ENCODE results near the gene MASP1.

MASP1 gene

GRCh38 chr3:187227658-187228258 is 63.8 kb downstream of the MASP1 start:
- in situ Hi-C loops (cut with MboI; ENCODE audit: low sequenced_read_pairs, unreplicated experiment) = no loop called here
- TF ChIP-seq, protein P1, sequence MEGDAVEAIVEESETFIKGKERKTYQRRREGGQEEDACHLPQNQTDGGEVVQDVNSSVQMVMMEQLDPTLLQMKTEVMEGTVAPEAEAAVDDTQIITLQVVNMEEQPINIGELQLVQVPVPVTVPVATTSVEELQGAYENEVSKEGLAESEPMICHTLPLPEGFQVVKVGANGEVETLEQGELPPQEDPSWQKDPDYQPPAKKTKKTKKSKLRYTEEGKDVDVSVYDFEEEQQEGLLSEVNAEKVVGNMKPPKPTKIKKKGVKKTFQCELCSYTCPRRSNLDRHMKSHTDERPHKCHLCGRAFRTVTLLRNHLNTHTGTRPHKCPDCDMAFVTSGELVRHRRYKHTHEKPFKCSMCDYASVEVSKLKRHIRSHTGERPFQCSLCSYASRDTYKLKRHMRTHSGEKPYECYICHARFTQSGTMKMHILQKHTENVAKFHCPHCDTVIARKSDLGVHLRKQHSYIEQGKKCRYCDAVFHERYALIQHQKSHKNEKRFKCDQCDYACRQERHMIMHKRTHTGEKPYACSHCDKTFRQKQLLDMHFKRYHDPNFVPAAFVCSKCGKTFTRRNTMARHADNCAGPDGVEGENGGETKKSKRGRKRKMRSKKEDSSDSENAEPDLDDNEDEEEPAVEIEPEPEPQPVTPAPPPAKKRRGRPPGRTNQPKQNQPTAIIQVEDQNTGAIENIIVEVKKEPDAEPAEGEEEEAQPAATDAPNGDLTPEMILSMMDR (IDR thresholded peaks at IDR 0.05; ENCODE audit: borderline replicate concordance, control extremely low read depth, extremely low read depth, insufficient read depth, missing control alignments) = no peak
- no peak for DNase-seq (ENCODE audit: low spot score)

- DNase-seq (ENCODE audit: low spot score) = no peak
- in situ Hi-C loops (cut with MboI; ENCODE audit: low sequenced_read_pairs, unreplicated experiment) = no loop called here
- TF ChIP-seq, protein P1 (IDR thresholded peaks at IDR 0.05; ENCODE audit: borderline replicate concordance, control extremely low read depth, extremely low read depth, insufficient read depth, missing control alignments) = no peak
These were observed 67.7 kb downstream of the MASP1 start for GRCh38 chr3:187223799-187224198.

GRCh38 chr3:187222801-187223200 is 68.7 kb downstream of the MASP1 start:
- no peak for DNase-seq (ENCODE audit: low spot score)
- TF ChIP-seq, protein P1 (IDR thresholded peaks at IDR 0.05; ENCODE audit: borderline replicate concordance, control extremely low read depth, extremely low read depth, insufficient read depth, missing control alignments) = no peak
- in situ Hi-C loops (cut with MboI; ENCODE audit: low sequenced_read_pairs, unreplicated experiment) = no loop called here

GRCh38 chr3:187215460-187215859 is 76.1 kb downstream of the MASP1 start:
- TF ChIP-seq, protein P1 (IDR thresholded peaks at IDR 0.05; ENCODE audit: borderline replicate concordance, control extremely low read depth, extremely low read depth, insufficient read depth, missing control alignments) = no peak
- in situ Hi-C loops (cut with MboI; ENCODE audit: low sequenced_read_pairs, unreplicated experiment) = no loop called here
- no peak for DNase-seq (ENCODE audit: low spot score)

- DNase-seq (ENCODE audit: low spot score) = no peak
- in situ Hi-C loops (cut with MboI; ENCODE audit: low sequenced_read_pairs, unreplicated experiment) = no loop called here
- TF ChIP-seq, protein P1 (IDR thresholded peaks at IDR 0.05; ENCODE audit: borderline replicate concordance, control extremely low read depth, extremely low read depth, insufficient read depth, missing control alignments) = no peak
These were observed 77.9 kb downstream of the MASP1 start for GRCh38 chr3:187213616-187214015.

- TF ChIP-seq, protein P1 (IDR thresholded peaks at IDR 0.05; ENCODE audit: borderline replicate concordance, control extremely low read depth, extremely low read depth, insufficient read depth, missing control alignments) = no peak
- DNase-seq (ENCODE audit: low spot score) = no peak
- in situ Hi-C loops (cut with MboI; ENCODE audit: low sequenced_read_pairs, unreplicated experiment) = no loop called here
These were observed 78.8 kb downstream of the MASP1 start for GRCh38 chr3:187212705-187213104.

All from GM13976 (cell line).